ENCODE measurements around the gene ANXA8L1. TPM values are rescaled to one million over a fixed set of nuclear protein-coding genes. Genes with fewer than 3 reads are reported as not detected.

ANXA8L1 gene, protein sequence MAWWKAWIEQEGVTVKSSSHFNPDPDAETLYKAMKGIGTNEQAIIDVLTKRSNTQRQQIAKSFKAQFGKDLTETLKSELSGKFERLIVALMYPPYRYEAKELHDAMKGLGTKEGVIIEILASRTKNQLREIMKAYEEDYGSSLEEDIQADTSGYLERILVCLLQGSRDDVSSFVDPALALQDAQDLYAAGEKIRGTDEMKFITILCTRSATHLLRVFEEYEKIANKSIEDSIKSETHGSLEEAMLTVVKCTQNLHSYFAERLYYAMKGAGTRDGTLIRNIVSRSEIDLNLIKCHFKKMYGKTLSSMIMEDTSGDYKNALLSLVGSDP
- 86.4 to 129 TPM (median 111 TPM) in 5 replicates for total RNA-seq (2022; extraction: Qiagen RNA extraction)

DNA sequence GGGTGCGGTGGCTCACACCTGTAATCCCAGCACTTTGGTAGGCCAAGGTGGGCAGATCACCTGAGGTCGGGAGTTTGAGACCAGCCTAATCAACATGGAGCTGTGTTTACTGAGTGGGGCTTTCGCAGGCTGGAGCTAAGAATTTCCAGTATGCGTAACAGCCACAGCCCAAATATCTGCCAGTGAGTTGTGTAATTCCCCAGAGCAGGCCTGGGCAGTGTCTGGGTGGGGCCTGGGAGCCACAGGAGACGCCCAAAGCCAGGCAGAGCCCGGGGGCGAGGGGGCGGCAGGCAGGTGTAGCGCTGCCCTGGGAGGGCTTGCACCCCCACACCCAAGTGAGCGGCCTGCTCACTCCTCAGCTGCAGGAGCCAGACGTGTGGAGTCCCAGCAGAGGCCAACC lies at the start of gene ANXA8L1:
Gene ANXA8L1, plus strand, starts transcription at position 371 of the 400 bp plus-strand sequence. CDS start 76 bp downstream, outside the sequence.

Other genes with a start within 250 kb of the ANXA8L1 start
- gene ANTXRL, start 88.8 kb upstream of the ANXA8L1 start, total RNA-seq (2022; extraction: Qiagen RNA extraction), result 0.12 to 0.52 TPM (median 0.22 TPM) in 5 replicates
- 28.7 to 50.0 TPM (median 40.4 TPM) in 5 replicates for gene NPY4R, start 90.2 kb downstream of the ANXA8L1 start, total RNA-seq (2022; extraction: Qiagen RNA extraction)
- gene GPRIN2, start 180.9 kb downstream of the ANXA8L1 start, total RNA-seq (2022; extraction: Qiagen RNA extraction), result 26.2 to 47.1 TPM (median 37.6 TPM) in 5 replicates
- gene SYT15, start 203.4 kb downstream of the ANXA8L1 start, total RNA-seq (2022; extraction: Qiagen RNA extraction), result 2.6 to 3.5 TPM (median 2.9 TPM) in 5 replicates

All from A549 treated with CORT108297 at 1 μM for 4 hours (cell line).